HCT116 (cell line): Measurements from ENCODE around the gene CTNND2.

Source experiments
- CEBPB ChIP-seq: IDR thresholded peaks from 2 replicates; pipeline ENCODE4 v1.6.1; 2012; ENCODE audit warnings: low read depth
- EZH2 ChIP-seq: fragments of 200-600 bp; sonication (generic); IDR thresholded peaks from 2 replicates; pipeline ENCODE4 v1.6.1; 2017; ENCODE audit warnings: antibody characterized with exemption, mixed run types
- TF ChIP-seq, protein P1 (sequence below): IDR thresholded peaks from 2 replicates; pipeline ENCODE4 v1.6.1; 2012
- TF ChIP-seq, protein P2 (sequence below), 3 experiments: fragments of 200-600 bp in 1 of 3; sonication (generic) in 1 of 3; IDR thresholded peaks in 2 of 3; conservative IDR thresholded peaks in 1 of 3; 2 replicates each; pipeline ENCODE4 v1.5.1; 2012 to 2017; ENCODE audit warnings: low read depth in 2 of 3, low read length in 2 of 3, antibody characterized with exemption in 1 of 3, borderline replicate concordance in 1 of 3, control low read depth in 1 of 3, mild to moderate bottlenecking in 1 of 3, mixed read lengths in 1 of 3, mixed run types in 1 of 3, moderate library complexity in 1 of 3; ENCODE audit not compliant: insufficient read depth in 1 of 3
- TF ChIP-seq, protein P3 (sequence below): IDR thresholded peaks from 2 replicates; pipeline ENCODE4 v1.6.1; 2011; ENCODE audit warnings: mild to moderate bottlenecking, low read length, moderate library complexity; ENCODE audit not compliant: insufficient replicate concordance; ENCODE audit errors: extremely low read depth

DNA sequence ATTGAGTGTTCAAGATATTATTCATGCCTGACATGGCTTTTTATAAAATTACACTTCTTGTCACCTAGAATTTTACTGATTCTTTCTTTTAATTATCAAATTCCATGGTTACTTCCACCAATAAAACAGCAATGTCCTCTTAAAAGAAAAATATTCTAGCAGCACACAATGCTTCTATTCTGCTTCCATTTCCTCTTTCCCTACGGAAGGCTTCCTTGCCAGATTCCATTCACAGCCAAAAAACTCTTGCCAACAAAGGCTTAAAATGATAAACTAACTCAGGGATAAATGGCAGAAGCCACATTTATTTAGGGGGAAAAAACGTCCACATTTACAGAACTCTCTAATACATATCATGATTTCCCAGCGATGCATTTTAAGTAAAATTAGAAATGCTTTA, 111.6 kb downstream of the CTNND2 start:
- TF ChIP-seq, protein P1, sequence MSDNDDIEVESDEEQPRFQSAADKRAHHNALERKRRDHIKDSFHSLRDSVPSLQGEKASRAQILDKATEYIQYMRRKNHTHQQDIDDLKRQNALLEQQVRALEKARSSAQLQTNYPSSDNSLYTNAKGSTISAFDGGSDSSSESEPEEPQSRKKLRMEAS = no peak
- TF ChIP-seq CEBPB = no peak
- no peak for TF ChIP-seq EZH2
- TF ChIP-seq, protein P2, sequence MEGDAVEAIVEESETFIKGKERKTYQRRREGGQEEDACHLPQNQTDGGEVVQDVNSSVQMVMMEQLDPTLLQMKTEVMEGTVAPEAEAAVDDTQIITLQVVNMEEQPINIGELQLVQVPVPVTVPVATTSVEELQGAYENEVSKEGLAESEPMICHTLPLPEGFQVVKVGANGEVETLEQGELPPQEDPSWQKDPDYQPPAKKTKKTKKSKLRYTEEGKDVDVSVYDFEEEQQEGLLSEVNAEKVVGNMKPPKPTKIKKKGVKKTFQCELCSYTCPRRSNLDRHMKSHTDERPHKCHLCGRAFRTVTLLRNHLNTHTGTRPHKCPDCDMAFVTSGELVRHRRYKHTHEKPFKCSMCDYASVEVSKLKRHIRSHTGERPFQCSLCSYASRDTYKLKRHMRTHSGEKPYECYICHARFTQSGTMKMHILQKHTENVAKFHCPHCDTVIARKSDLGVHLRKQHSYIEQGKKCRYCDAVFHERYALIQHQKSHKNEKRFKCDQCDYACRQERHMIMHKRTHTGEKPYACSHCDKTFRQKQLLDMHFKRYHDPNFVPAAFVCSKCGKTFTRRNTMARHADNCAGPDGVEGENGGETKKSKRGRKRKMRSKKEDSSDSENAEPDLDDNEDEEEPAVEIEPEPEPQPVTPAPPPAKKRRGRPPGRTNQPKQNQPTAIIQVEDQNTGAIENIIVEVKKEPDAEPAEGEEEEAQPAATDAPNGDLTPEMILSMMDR (IDR thresholded peaks at IDR 0.05 in 2 of 3, conservative IDR thresholded peaks at IDR 0.05 in 1 of 3; ENCODE audit: borderline replicate concordance in 1 of 3, insufficient read depth in 1 of 3, low read depth in 2 of 3, low read length in 2 of 3) = no peak
- TF ChIP-seq, protein P3, sequence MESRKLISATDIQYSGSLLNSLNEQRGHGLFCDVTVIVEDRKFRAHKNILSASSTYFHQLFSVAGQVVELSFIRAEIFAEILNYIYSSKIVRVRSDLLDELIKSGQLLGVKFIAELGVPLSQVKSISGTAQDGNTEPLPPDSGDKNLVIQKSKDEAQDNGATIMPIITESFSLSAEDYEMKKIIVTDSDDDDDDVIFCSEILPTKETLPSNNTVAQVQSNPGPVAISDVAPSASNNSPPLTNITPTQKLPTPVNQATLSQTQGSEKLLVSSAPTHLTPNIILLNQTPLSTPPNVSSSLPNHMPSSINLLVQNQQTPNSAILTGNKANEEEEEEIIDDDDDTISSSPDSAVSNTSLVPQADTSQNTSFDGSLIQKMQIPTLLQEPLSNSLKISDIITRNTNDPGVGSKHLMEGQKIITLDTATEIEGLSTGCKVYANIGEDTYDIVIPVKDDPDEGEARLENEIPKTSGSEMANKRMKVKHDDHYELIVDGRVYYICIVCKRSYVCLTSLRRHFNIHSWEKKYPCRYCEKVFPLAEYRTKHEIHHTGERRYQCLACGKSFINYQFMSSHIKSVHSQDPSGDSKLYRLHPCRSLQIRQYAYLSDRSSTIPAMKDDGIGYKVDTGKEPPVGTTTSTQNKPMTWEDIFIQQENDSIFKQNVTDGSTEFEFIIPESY = no peak
